Erythroblast (primary cell): ENCODE measurements around the gene GGA2.

Source experiments
- GATA1 ChIP-seq: IDR thresholded peaks from 2 replicates; pipeline ENCODE4 v1.6.1; 2011; ENCODE audit warnings: low read depth, mild to moderate bottlenecking, control low read depth, low read length, moderate library complexity
- POLR2A ChIP-seq: IDR thresholded peaks from 2 replicates; pipeline ENCODE4 v1.6.1; 2011; ENCODE audit warnings: mild to moderate bottlenecking, low read length

DNA sequence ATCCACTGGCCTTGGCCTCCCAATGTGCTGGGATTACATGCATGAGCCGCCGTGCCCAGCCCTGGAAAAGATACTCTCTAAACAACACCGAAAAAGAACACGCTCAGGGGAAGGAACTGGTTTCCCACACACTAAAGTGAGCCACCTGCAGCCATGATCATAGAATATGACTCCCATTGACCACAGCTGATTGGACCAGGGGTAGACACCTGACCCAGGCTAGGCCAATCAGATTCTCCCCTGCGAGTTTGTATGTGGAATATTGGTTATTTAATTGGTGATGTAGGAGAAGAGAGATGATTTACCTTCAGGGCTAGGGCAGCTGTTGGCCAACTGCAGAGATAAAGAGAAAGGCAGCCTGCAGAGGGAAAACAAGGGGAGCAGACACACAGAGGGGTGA lies 9.0 kb upstream of the GGA2 start:
- TF ChIP-seq POLR2A (no peak), GATA1 (no peak)
